Activated T-helper 17 cell treated with anti-CD3 and anti-CD28 coated beads, Interleukin-2, amount 50 U/mL, for 72 hours (primary cell): ENCODE results near the gene RETREG3. TPM values are rescaled to one million over a fixed set of nuclear protein-coding genes. Genes with fewer than 3 reads are reported as not detected.
"Not testable (repeated sequence)": the region's sequence is repeated elsewhere in the genome, so short reads cannot be mapped to it uniquely, and the experiment has no call there.

Source experiments
- ATAC-seq: fragments of 150-1000 bp; cut with Tn5 transposase; replicated peaks from 2 replicates; pipeline ENCODE4 v1.10.0; 2021; ENCODE audit warnings: mild to moderate bottlenecking, moderate library complexity
- H3K27ac Mint-ChIP-seq: one replicate; pipeline ENCODE4 v1.8.0; 2022; ENCODE audit warnings: mixed read lengths
- H3K27me3 Mint-ChIP-seq: one replicate; pipeline ENCODE4 v1.8.0; 2022; ENCODE audit warnings: mixed read lengths
- H3K36me3 Mint-ChIP-seq: one replicate; pipeline ENCODE4 v1.8.0; 2022; ENCODE audit warnings: low read depth, mild to moderate bottlenecking, mixed read lengths
- H3K4me1 Mint-ChIP-seq: one replicate; pipeline ENCODE4 v1.8.0; 2022; ENCODE audit warnings: mixed read lengths
- H3K4me3 Mint-ChIP-seq: one replicate; pipeline ENCODE4 v1.8.0; 2022; ENCODE audit warnings: mild to moderate bottlenecking, mixed read lengths
- H3K9me3 Mint-ChIP-seq: one replicate; pipeline ENCODE4 v1.8.0; 2022; ENCODE audit warnings: mixed read lengths
- total RNA-seq, 2 donors: library from RNA; stranded (reverse); gene quantifications; one replicate each; pipeline ENCODE4 v1.2.3, GENCODE V29; 2022

RETREG3 gene
- total RNA-seq, 2 donors from 2014 or later = 38.5 to 50.7 TPM

DNA sequence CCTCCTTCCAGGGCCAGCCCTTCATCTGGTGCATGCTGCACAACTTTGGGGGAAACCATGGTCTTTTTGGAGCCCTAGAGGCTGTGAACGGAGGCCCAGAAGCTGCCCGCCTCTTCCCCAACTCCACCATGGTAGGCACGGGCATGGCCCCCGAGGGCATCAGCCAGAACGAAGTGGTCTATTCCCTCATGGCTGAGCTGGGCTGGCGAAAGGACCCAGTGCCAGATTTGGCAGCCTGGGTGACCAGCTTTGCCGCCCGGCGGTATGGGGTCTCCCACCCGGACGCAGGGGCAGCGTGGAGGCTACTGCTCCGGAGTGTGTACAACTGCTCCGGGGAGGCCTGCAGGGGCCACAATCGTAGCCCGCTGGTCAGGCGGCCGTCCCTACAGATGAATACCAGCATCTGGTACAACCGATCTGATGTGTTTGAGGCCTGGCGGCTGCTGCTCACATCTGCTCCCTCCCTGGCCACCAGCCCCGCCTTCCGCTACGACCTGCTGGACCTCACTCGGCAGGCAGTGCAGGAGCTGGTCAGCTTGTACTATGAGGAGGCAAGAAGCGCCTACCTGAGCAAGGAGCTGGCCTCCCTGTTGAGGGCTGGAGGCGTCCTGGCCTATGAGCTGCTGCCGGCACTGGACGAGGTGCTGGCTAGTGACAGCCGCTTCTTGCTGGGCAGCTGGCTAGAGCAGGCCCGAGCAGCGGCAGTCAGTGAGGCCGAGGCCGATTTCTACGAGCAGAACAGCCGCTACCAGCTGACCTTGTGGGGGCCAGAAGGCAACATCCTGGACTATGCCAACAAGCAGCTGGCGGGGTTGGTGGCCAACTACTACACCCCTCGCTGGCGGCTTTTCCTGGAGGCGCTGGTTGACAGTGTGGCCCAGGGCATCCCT is 65.7 kb downstream of the RETREG3 start:
- Mint-ChIP-seq H3K4me3 (no peak overlapping the region), H3K9me3 (no peaks in the 10 kb centered on the region), H3K4me1 (peaks cover 16% of the 10 kb centered on the region), H3K27me3 (no peaks in the 10 kb centered on the region), H3K27ac (peak overlapping the region; percentile 58), H3K36me3 (no peaks in the 10 kb centered on the region)
- ATAC-seq = no peak

DNA sequence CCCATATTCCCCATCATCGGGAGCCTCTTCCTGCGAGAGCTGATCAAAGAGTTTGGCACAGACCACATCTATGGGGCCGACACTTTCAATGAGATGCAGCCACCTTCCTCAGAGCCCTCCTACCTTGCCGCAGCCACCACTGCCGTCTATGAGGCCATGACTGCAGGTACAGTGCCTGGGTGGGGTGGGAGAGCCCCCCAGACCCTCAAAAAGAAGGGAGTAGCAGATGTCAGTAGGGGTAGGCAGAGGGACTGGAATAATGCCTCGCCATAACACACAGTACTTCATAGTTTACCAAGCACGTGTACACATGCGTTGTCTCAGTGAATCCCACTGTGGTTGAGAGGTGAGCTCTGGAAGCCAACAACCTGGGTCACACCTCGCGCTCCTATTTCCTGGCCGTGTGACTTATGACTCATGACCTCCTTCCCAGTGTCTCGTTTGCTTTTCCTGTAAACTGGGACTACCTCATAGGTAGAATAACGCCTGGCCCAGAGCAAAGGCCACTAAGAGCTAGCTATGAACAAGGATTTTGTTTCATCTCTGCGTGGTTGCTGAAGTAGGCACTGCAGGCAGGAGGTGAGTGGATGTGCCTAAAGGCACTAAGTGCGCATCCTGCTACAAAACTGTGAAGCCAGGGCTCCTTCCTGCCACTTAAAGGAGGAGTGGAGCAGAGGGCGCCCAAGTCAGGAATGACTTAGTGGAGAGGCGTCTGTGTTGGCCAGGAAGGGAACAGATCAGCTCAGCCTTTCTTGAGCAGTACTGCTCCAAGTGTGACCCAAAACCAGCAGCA is 67.9 kb downstream of the RETREG3 start:
- Mint-ChIP-seq H3K27ac (peak overlapping the region; percentile 77), H3K27me3 (no peaks in the 10 kb centered on the region), H3K4me3 (peak overlapping the region; percentile 62), H3K9me3 (no peaks in the 10 kb centered on the region), H3K4me1 (peaks cover 21% of the 10 kb centered on the region), H3K36me3 (no peaks in the 10 kb centered on the region)
- peak; percentile 47 for ATAC-seq

DNA sequence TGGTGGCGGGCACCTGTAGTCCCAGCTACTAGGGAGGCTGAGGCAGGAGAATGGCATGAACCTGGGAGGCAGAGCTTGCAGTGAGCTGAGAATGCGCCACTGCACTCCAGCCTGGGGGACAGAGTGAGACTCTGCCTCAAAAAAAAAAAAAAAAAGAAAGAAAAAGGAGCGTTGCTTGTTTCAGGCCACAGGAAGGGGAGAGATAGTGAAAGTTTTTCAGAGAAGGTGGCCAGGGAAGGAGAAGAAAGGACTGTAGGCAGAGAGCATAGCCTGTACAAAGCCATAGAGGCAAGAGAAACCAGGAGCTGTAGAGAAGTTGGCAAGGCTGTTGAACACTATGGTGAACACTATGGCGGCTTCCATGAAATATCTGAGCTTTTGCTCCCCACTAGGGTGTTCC is 68.6 kb downstream of the RETREG3 start:
- Mint-ChIP-seq H3K4me1 (peaks cover 24% of the 10 kb centered on the region), H3K4me3 (peak overlapping the region; percentile 62), H3K27ac (peak overlapping the region; percentile 77)
- not testable (repeated sequence) for H3K27me3 Mint-ChIP-seq, H3K36me3 Mint-ChIP-seq, H3K9me3 Mint-ChIP-seq, ATAC-seq

DNA sequence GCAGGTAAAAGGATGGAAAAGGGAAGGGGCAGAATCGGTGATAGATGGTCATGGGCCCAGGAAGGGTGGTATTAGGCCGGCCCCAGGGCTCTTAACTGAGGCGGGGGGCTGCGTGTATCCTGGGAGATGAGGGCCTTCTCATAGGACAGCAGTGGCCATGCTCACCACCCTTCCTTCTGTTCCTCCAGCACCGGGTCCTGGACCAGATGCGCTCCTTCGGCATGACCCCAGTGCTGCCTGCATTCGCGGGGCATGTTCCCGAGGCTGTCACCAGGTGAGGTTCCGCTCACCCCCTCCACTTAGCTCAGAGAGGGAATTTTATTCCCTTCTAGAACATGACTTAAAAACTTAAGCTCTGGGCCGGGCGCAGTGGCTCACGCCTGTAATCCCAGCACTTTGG is 70.7 kb downstream of the RETREG3 start:
- Mint-ChIP-seq H3K27ac (no peak overlapping the region), H3K9me3 (no peaks in the 10 kb centered on the region), H3K27me3 (no peaks in the 10 kb centered on the region), H3K4me1 (peaks cover 26% of the 10 kb centered on the region), H3K4me3 (peak overlapping the region; percentile 90), H3K36me3 (no peaks in the 10 kb centered on the region)
- no peak for ATAC-seq

DNA sequence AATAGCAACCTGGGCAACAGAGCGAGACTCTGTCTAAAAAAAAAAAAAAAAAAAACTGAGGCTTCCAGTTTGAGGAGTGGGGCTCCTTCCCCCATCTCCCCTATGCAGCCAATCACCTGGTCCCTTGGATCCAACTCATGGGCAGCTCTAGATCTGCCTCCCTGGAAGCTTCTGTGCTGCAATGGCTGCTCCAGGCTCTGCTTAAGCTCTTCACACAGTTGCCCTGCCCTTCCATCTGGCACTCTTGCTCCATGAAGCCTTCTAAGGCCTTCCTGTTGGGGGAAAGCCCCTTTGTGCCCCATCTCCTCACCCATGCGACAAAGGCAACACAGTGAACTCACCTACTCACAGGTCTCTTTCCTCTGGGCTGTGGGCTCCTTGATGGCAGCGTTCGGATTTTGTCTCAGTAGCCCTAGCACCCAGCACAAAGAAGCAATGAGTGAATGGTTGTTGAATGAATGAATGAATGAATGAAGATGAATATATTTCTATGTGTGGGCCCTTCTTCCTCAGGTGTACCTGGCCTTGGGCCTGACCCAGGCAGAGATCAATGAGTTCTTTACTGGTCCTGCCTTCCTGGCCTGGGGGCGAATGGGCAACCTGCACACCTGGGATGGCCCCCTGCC is 71.2 kb downstream of the RETREG3 start:
- H3K27me3 Mint-ChIP-seq = no peaks in the 10 kb centered on the region
- no peaks in the 10 kb centered on the region for H3K36me3 Mint-ChIP-seq
- no peaks in the 10 kb centered on the region for H3K9me3 Mint-ChIP-seq
- no peak overlapping the region for H3K27ac Mint-ChIP-seq
- ATAC-seq = no peak
- peaks cover 26% of the 10 kb centered on the region for H3K4me1 Mint-ChIP-seq
- H3K4me3 Mint-ChIP-seq = peak overlapping the region; percentile 90

DNA sequence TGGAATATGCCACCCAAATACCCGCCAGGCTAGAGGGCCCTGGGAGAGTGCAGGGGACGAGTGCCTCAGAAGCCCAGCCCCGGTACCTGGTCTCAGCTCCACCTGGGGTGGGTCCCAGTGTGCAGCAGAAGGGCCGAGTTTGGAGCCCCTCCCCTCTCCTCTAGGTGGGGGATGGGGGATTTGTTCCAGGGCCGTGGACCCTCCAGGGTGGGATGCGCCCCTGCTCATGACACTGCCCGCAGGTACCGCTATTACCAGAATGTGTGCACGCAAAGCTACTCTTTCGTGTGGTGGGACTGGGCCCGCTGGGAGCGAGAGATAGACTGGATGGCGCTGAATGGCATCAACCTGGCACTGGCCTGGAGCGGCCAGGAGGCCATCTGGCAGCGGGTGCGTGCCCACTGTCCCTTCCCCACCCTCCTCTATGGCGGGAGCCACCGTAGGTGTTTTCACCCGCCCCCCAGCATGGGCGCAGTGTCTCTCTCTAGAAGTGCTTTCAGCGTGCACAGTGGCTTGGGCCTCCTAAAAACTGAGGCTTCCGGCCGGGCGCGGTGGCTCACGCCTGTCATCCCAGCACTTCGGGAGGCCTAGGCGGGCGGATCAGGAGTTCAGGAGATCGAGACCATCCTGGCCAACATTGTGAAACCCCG is 71.9 kb downstream of the RETREG3 start:
- Mint-ChIP-seq H3K4me3 (peak overlapping the region; percentile 90), H3K4me1 (peaks cover 26% of the 10 kb centered on the region), H3K27me3 (no peaks in the 10 kb centered on the region), H3K27ac (no peak overlapping the region), H3K9me3 (no peaks in the 10 kb centered on the region), H3K36me3 (no peaks in the 10 kb centered on the region)
- ATAC-seq = no peak

DNA sequence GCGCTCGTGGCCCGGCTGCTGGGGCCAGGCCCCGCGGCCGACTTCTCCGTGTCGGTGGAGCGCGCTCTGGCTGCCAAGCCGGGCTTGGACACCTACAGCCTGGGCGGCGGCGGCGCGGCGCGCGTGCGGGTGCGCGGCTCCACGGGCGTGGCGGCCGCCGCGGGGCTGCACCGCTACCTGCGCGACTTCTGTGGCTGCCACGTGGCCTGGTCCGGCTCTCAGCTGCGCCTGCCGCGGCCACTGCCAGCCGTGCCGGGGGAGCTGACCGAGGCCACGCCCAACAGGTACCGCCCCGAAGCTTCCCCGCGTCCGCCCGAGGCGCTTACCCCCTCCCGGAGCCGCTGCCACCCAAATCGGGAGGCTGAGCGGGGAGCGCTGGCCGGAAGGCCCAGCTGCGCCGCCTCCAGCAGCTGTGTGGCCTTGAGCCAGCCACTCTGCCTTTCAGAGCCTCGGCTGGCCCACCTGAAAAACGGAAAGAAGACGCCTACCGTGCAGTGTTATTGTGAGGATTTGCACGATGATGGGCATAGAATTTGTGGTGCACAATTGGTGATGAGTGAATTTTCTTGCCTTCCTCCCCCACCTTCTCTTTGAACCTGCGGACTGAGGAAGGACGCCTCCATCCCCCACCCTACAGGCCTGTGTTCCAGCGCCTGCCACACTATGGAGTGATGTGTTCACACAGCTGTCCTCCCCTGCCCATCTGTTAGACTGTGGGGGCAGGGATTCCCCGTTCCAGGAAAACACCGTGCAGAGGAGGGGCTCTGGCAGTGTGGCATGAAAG is 72.6 kb downstream of the RETREG3 start:
- H3K4me1 Mint-ChIP-seq = peaks cover 26% of the 10 kb centered on the region
- H3K27me3 Mint-ChIP-seq = no peaks in the 10 kb centered on the region
- peak overlapping the region; percentile 90 for H3K4me3 Mint-ChIP-seq
- peak; percentile 86 for ATAC-seq
- H3K36me3 Mint-ChIP-seq = no peaks in the 10 kb centered on the region
- H3K27ac Mint-ChIP-seq = peak overlapping the region; percentile 69
- no peaks in the 10 kb centered on the region for H3K9me3 Mint-ChIP-seq

DNA sequence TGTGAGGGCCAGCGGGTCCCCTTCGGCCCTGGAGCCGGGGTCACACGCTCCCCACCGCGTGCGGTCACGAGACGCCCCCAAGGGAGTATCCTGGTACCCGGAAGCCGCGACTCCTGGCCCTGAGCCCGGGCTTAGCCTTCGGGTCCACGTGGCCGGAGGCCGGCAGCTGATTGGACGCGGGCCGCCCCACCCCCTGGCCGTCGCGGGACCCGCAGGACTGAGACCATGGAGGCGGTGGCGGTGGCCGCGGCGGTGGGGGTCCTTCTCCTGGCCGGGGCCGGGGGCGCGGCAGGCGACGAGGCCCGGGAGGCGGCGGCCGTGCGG is 73.2 kb downstream of the RETREG3 start, which contains the start of gene NAGLU:
NAGLU (plus strand) TSS at position 194 of the 324 bp plus-strand sequence; CDS start at position 226, 32 bp downstream.
- Mint-ChIP-seq H3K27me3 (no peaks in the 10 kb centered on the region), H3K9me3 (no peaks in the 10 kb centered on the region), H3K36me3 (no peaks in the 10 kb centered on the region), H3K4me3 (peak within 1 kb of the TSS; percentile 90), H3K4me1 (peaks cover 21% of the 10 kb centered on the region), H3K27ac (peak within 1 kb of the TSS; percentile 86)
- peak; percentile 94 for ATAC-seq

DNA sequence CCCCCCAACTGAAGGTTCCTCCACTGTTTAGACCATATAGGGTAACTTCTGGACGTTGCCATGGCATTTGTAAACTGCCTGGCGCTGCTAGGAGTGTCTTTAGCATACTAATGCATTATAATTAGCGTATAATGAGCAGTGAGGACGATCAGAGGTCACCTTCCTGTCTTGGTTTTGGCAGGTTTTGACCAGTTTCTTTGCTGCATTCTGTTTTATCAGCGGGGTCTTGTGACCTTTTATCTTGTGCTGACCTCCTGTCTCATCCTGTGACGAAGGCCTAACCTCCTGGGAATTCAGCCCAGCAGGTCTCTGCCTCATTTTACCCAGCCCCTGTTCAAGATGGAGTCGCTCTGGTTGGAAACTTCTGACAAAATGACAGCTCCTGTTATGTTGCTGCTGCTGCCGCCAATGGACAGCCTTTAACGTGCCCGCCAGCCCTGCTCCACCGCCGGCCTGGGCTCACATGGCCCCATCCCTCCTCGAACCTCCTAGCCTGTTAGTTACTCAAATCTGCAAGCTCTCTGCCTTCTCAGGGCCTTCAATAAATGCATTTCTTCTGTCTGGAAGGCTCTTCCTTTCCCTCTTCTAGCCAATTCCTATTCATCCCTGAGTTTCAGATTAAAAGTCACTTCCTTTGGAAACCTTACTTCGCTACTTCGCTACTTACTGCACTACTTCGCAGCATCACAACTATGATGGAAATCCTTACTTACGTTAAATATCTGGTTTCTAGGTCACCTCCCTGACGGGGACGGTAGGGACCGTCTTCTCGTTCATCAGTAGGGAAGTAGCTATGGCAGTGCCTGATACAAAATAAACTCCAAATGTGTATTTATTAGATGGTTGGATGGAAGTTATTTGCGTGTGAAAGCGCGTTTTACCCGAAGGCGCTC is 73.8 kb downstream of the RETREG3 start:
- ATAC-seq = peak; percentile 2
- Mint-ChIP-seq H3K4me3 (peak overlapping the region; percentile 90), H3K4me1 (peaks cover 18% of the 10 kb centered on the region), H3K27ac (peak overlapping the region; percentile 86), H3K27me3 (no peaks in the 10 kb centered on the region), H3K9me3 (no peaks in the 10 kb centered on the region), H3K36me3 (no peaks in the 10 kb centered on the region)

DNA sequence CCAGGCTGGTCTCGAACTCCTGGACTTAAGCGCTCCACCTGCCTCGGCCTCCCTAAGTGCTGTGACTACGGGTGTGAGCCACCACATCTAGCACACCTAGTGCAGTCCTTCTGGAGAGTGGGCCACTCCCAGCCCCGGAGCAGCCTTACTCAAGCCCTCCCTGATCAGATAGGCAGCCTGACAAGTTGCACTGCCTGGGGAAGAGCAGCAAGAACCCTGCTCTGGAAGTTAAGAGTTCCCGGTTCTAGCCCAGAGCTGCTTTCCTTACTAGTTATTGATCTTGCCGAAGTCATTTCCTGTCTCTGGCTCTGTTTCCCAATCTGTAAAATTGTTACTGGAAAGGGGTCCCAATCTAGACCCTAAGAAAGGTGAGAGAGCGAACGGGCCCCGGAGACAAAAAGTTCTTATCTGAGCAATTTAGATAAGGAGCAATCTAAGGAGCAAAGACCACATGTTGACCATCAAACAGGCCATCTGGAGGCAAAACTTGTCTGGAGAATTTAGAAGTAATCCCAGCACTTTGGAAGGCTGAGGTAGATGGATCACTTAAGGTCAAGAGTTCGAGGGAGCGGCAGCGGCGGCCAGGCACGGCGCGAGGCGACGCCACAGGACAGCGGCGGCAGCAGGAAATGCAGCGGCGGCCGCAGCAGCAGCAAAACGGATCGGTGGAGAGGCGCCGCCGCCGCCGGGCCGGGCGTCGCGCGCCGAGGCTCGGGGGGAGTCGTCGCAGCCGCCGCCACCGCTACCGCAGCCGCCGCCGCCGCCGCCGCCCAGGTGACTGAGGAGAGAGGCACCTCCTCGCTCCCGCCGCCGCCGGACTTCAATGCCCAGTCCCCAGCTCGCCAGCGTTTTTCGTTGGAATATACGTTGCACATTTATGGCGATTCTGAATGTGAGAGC is 77.5 kb downstream of the RETREG3 start:
- peak; percentile 33 for ATAC-seq
- Mint-ChIP-seq H3K4me1 (peaks cover 16% of the 10 kb centered on the region), H3K9me3 (no peaks in the 10 kb centered on the region), H3K27ac (peak overlapping the region; percentile 59), H3K4me3 (peak overlapping the region; percentile 78), H3K36me3 (no peaks in the 10 kb centered on the region), H3K27me3 (no peaks in the 10 kb centered on the region)

DNA sequence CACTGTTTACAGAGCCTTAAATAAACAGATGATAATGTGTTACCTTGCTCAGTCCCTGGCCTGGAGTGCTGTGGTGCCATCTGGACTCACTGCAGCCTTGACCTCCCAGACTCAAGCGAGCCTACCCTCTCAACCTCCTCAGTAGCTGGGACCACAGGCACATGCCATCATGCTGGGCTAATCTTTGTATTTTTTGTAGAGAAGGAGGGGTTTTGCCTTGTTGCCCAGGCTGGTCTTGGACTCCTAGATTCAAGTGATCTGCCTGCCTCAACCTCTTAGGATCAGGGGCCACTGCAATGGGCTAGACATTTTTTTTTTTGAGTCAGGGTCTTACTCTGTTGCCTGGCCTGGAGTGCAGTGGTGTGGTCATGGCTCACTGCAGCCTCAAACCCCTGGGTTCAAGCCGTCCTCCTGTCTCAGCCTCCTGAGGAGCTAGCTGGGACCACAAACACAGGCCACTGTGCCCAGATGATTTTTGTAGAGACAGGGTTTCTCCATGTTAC is 78.2 kb downstream of the RETREG3 start:
- H3K27ac Mint-ChIP-seq = no peak overlapping the region
- H3K36me3 Mint-ChIP-seq = no peaks in the 10 kb centered on the region
- H3K9me3 Mint-ChIP-seq = no peaks in the 10 kb centered on the region
- H3K27me3 Mint-ChIP-seq = no peaks in the 10 kb centered on the region
- H3K4me3 Mint-ChIP-seq = peak overlapping the region; percentile 78
- peaks cover 16% of the 10 kb centered on the region for H3K4me1 Mint-ChIP-seq
- ATAC-seq = no peak
